H9 (cell line): ENCODE measurements around the gene PLXND1. TPM values are rescaled to one million over a fixed set of nuclear protein-coding genes. Genes with fewer than 3 reads are reported as not detected.

Source experiments
- DNase-seq: peaks from one replicate; pipeline ENCODE4 v3.0.0-alpha.2; 2017
- H2AFZ ChIP-seq: one replicate; pipeline ENCODE4 v1.6.1; 2013; ENCODE audit warnings: mild to moderate bottlenecking, low read length, control low read depth, moderate library complexity
- H2AK5ac ChIP-seq: 2 replicates; pipeline ENCODE4 v1.6.1; 2013; ENCODE audit warnings: low read length, control low read depth, mixed read lengths; ENCODE audit not compliant: insufficient read length
- H2BK120ac ChIP-seq: one replicate; pipeline ENCODE4 v1.6.1; 2013; ENCODE audit warnings: low read depth, mild to moderate bottlenecking, low read length, control low read depth, inconsistent platforms; ENCODE audit not compliant: poor library complexity, severe bottlenecking
- H2BK12ac ChIP-seq: 2 replicates; pipeline ENCODE4 v1.6.1; 2013; ENCODE audit warnings: low read length, control low read depth, mixed read lengths, low read depth; ENCODE audit not compliant: insufficient read length
- H2BK15ac ChIP-seq: 2 replicates; pipeline ENCODE4 v1.6.1; 2013; ENCODE audit warnings: low read depth, low read length, control low read depth
- H2BK20ac ChIP-seq: one replicate; pipeline ENCODE4 v1.6.1; 2013; ENCODE audit warnings: low read depth, mild to moderate bottlenecking, low read length, control low read depth, inconsistent platforms; ENCODE audit not compliant: poor library complexity, severe bottlenecking
- H2BK5ac ChIP-seq: 2 replicates; pipeline ENCODE4 v1.6.1; 2013; ENCODE audit warnings: low read length, control low read depth, mixed read lengths; ENCODE audit not compliant: insufficient read length
- H3K14ac ChIP-seq: 2 replicates; pipeline ENCODE4 v1.6.1; 2013; ENCODE audit warnings: low read length, control low read depth; ENCODE audit not compliant: insufficient read depth
- H3K18ac ChIP-seq: 2 replicates; pipeline ENCODE4 v1.6.1; 2013; ENCODE audit warnings: low read depth, mild to moderate bottlenecking, mixed read lengths, low read length, control low read depth; ENCODE audit not compliant: insufficient read length
- H3K23ac ChIP-seq: 2 replicates; pipeline ENCODE4 v1.6.1; 2013; ENCODE audit warnings: low read length, control low read depth, mixed read lengths, low read depth; ENCODE audit not compliant: insufficient read length
- H3K23me2 ChIP-seq: 2 replicates; pipeline ENCODE4 v1.6.1; 2013; ENCODE audit warnings: low read depth, mild to moderate bottlenecking, mixed read lengths, low read length, control low read depth; ENCODE audit not compliant: insufficient read length, poor library complexity, severe bottlenecking
- H3K27ac ChIP-seq: 2 replicates; pipeline ENCODE4 v1.5.1; 2013; ENCODE audit warnings: low read length, control low read depth, mixed read lengths, low read depth; ENCODE audit not compliant: insufficient read length
- H3K27me3 ChIP-seq: 2 replicates; pipeline ENCODE4 v1.6.1; 2013; ENCODE audit warnings: low read length, control low read depth, inconsistent platforms; ENCODE audit not compliant: insufficient read depth
- H3K4ac ChIP-seq: 2 replicates; pipeline ENCODE4 v1.6.1; 2013; ENCODE audit warnings: low read depth, mild to moderate bottlenecking, control low read depth, inconsistent platforms, low read length, moderate library complexity
- H3K4me1 ChIP-seq: 2 replicates; pipeline ENCODE4 v1.6.1; 2013; ENCODE audit warnings: low read length, control low read depth, inconsistent platforms; ENCODE audit not compliant: insufficient read depth
- H3K4me2 ChIP-seq: 2 replicates; pipeline ENCODE4 v1.6.1; 2013; ENCODE audit warnings: low read length, control low read depth, mixed read lengths; ENCODE audit not compliant: insufficient read length, insufficient read depth
- H3K56ac ChIP-seq: 2 replicates; pipeline ENCODE4 v1.6.1; 2013; ENCODE audit warnings: low read depth, mild to moderate bottlenecking, mixed read lengths, low read length, control low read depth; ENCODE audit not compliant: insufficient read length
- H3K79me1 ChIP-seq: 2 replicates; pipeline ENCODE4 v1.6.1; 2013; ENCODE audit warnings: low read depth, mild to moderate bottlenecking, moderate library complexity, low read length, control low read depth, inconsistent platforms; ENCODE audit not compliant: insufficient read depth, poor library complexity, severe bottlenecking
- H3K79me2 ChIP-seq: 2 replicates; pipeline ENCODE4 v1.6.1; 2013; ENCODE audit warnings: low read length, control low read depth, inconsistent platforms; ENCODE audit not compliant: insufficient read depth
- H3K9ac ChIP-seq: 2 replicates; pipeline ENCODE4 v1.6.1; 2013; ENCODE audit warnings: low read length, control low read depth, mixed read lengths; ENCODE audit not compliant: insufficient read length; ENCODE audit errors: extremely low read depth
- H3K9me3 ChIP-seq: one replicate; pipeline ENCODE4 v1.6.1; 2013; ENCODE audit warnings: low read depth, low read length, inconsistent platforms; ENCODE audit not compliant: control insufficient read depth
- H3T11ph ChIP-seq: one replicate; pipeline ENCODE4 v1.6.1; 2013; ENCODE audit warnings: mild to moderate bottlenecking, low read length, control low read depth, inconsistent platforms
- H4K20me1 ChIP-seq: one replicate; pipeline ENCODE4 v1.6.1; 2013; ENCODE audit not compliant: control insufficient read depth, insufficient read length, insufficient read depth
- H4K5ac ChIP-seq: 2 replicates; pipeline ENCODE4 v1.6.1; 2013; ENCODE audit warnings: low read depth, mild to moderate bottlenecking, mixed read lengths, low read length, control low read depth; ENCODE audit not compliant: insufficient read length
- H4K8ac ChIP-seq: replicated peaks from 2 replicates; pipeline ENCODE4 v1.6.1; 2013; ENCODE audit warnings: low read length, control low read depth, mixed read lengths, low read depth; ENCODE audit not compliant: insufficient read length
- H4K91ac ChIP-seq: 2 replicates; pipeline ENCODE4 v1.6.1; 2013; ENCODE audit warnings: low read depth, mild to moderate bottlenecking, moderate library complexity, mixed read lengths, low read length, control low read depth; ENCODE audit not compliant: insufficient read length
- H3K27ac Mint-ChIP-seq, 3 experiments: 2 replicates in 2 of 3; 3 replicates in 1 of 3; pipeline ENCODE4 v1.8.0; 2020 to 2021; ENCODE audit warnings: mixed read lengths in 3 of 3, mild to moderate bottlenecking in 1 of 3, moderate library complexity in 1 of 3
- H3K27me3 Mint-ChIP-seq: 2 replicates; pipeline ENCODE4 v1.8.0; 2021; ENCODE audit warnings: low read depth, mild to moderate bottlenecking, moderate library complexity, mixed read lengths
- H3K36me3 Mint-ChIP-seq, 3 experiments: 2 replicates in 2 of 3; 3 replicates in 1 of 3; pipeline ENCODE4 v1.8.0; 2020 to 2021; ENCODE audit warnings: low read depth in 3 of 3, mixed read lengths in 3 of 3; ENCODE audit not compliant: insufficient read depth in 1 of 3
- H3K4me1 Mint-ChIP-seq, 2 experiments: 2 replicates each; pipeline ENCODE4 v1.8.0; 2020; ENCODE audit warnings: mixed read lengths in 2 of 2
- H3K4me3 Mint-ChIP-seq, 2 experiments: 2 replicates in 1 of 2; 3 replicates in 1 of 2; pipeline ENCODE4 v1.8.0; 2020 to 2021; ENCODE audit warnings: mild to moderate bottlenecking in 2 of 2, mixed read lengths in 2 of 2, moderate library complexity in 1 of 2
- H3K9me3 Mint-ChIP-seq, 2 experiments: 2 replicates in 1 of 2; 3 replicates in 1 of 2; pipeline ENCODE4 v1.8.0; 2020; ENCODE audit warnings: mild to moderate bottlenecking in 2 of 2, mixed read lengths in 2 of 2, moderate library complexity in 1 of 2
- WGBS: extraction: QIAGEN DNeasy Blood & Tissue Kit; methylation state at CpG from one replicate; pipeline ENCODE4 v1.1.7; 2013; ENCODE audit warnings: missing lambda C conversion rate, low lambda C conversion rate, mixed read lengths; ENCODE audit not compliant: insufficient read length; ENCODE audit errors: extremely low coverage; 5-methylcytosine and 5-hydroxymethylcytosine counted together
- total RNA-seq: library from RNA; stranded (reverse); gene quantifications from 2 replicates; pipeline ENCODE4 v1.2.1, GENCODE V29; 2021
- TF ChIP-seq, protein P1 (sequence below): fragments of 200-600 bp; sonication (generic); conservative IDR thresholded peaks from 3 replicates; pipeline ENCODE4 v1.8.0; 2021; ENCODE audit warnings: antibody characterized with exemption, mild to moderate bottlenecking

Gene PLXND1
- total RNA-seq, 1 experiment from 2014 or later: 50.9 TPM

DNA sequence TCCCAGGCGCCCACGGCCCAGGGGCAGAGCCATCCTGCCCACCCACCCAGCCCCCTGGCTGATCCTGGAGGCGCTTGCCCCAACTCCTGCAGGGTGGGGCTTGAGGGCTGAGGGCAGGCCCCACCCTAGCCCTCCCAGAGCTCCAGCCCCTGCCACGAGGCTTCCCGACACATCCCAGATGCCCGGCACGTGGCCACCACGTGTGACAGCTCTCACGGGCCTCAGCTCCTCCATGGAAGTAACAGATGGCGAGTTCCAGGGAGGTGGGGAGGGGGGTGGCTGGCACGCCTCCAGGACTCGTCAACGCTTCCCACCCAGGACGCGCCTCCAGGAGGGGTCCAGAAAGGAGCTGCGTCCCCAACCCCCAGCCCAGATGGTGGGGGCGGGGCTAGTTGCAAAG is 29.1 kb downstream of the PLXND1 start:
- Histone ChIP-seq H2BK12ac (no peak overlapping the region), H3K9me3 (no peaks in the 10 kb centered on the region), H3T11ph (no peak overlapping the region), H3K9ac (no peak overlapping the region), H4K8ac (no peak overlapping the region), H4K5ac (no peak overlapping the region), H3K23me2 (no peaks in the 10 kb centered on the region), H2BK5ac (no peak overlapping the region), H3K14ac (no peak overlapping the region), H3K4ac (no peak overlapping the region), H2AFZ (no peak overlapping the region), H3K27ac (no peak overlapping the region), H3K56ac (no peak overlapping the region), H2BK15ac (no peak overlapping the region), H4K20me1 (no peaks in the 10 kb centered on the region), H3K4me1 (no peaks in the 10 kb centered on the region), H3K79me1 (no peaks in the 10 kb centered on the region), H2AK5ac (no peak overlapping the region), H3K18ac (no peak overlapping the region), H3K27me3 (no peaks in the 10 kb centered on the region), H2BK20ac (no peak overlapping the region), H4K91ac (no peak overlapping the region), H2BK120ac (no peak overlapping the region), H3K23ac (no peak overlapping the region), H3K4me2 (no peak overlapping the region), H3K79me2 (no peaks in the 10 kb centered on the region)
- no peak for DNase-seq
- Mint-ChIP-seq H3K9me3 (no peaks in the 10 kb centered on the region), H3K27ac (no peak overlapping the region), H3K4me1 (peaks cover 17 to 20% of the 10 kb centered on the region in 2 experiments), H3K4me3 (no peak overlapping the region), H3K36me3 (0 out of 7 replicates have a peak, but pooled peaks cover 0 to 2% (median 0%) of the 10 kb centered on the region in 3 experiments), H3K27me3 (no peaks in the 10 kb centered on the region)
- no CpG with 5 or more reads among the region's 17 CpGs for WGBS
- TF ChIP-seq, protein P1, sequence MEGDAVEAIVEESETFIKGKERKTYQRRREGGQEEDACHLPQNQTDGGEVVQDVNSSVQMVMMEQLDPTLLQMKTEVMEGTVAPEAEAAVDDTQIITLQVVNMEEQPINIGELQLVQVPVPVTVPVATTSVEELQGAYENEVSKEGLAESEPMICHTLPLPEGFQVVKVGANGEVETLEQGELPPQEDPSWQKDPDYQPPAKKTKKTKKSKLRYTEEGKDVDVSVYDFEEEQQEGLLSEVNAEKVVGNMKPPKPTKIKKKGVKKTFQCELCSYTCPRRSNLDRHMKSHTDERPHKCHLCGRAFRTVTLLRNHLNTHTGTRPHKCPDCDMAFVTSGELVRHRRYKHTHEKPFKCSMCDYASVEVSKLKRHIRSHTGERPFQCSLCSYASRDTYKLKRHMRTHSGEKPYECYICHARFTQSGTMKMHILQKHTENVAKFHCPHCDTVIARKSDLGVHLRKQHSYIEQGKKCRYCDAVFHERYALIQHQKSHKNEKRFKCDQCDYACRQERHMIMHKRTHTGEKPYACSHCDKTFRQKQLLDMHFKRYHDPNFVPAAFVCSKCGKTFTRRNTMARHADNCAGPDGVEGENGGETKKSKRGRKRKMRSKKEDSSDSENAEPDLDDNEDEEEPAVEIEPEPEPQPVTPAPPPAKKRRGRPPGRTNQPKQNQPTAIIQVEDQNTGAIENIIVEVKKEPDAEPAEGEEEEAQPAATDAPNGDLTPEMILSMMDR: no peak
